ENCODE results near the gene TMUB1. TPM values are rescaled to one million over a fixed set of nuclear protein-coding genes. Genes with fewer than 3 reads are reported as not detected.

The TMUB1 gene
- total and polyA plus RNA-seq, 9 of the 15 experiments (the other 6 are each of a cell fraction or from before 2014, with no cell fraction given): 0.14 to 241 (median 74.1) TPM

DNA sequence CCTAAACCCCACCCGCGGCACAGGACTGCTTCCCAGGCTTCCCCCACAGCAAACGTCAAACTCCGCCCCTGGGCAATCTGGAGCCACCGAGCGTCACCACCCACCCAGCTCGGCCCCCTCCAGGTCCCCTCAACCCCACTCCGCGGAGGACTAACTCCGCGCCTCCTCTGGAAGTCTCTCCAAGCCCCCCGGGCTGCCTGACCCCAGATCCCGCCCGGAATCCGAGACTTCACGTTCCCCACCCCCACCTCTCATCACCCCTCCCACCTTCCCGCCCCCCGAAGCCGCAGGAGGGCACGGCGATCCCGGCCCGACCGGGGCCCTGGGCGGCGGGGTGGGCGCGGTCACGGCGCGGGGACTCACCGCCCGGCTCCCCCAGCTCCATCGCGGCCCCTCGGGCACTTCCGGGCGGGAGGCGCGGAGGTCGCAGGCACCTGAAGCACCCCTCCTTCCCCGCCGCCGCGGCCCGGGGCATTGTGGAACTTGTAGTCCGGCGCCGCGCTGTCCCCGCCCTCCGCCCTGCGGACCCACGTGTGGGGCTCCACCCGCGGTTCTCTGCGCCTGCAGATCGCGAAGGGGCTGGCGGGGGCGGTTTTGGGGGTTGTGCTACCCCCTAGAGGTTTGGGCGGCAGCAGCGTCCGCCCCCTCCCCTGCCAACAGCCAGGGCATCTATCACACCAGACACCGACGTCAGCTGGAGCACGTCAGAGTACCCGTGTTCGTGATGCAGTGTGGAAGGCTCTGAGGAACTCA lies at the start of gene TMUB1 (continued):
- TF ChIP-seq ZNF398 (CRISPR knock-in tag; IDR thresholded peaks at IDR 0.05) (no peak), YY1 (IDR thresholded peaks at IDR 0.05; ENCODE audit: borderline replicate concordance in 1 of 3, control insufficient read depth in 1 of 3, extremely low read depth in 1 of 3, insufficient read depth in 3 of 3, insufficient read length in 1 of 3, insufficient replicate concordance in 2 of 3, low read depth in 1 of 3, low read length in 2 of 3) (peak in 2 of 3 experiments; percentile 56 to 67), ZNF639 (CRISPR knock-in tag; conservative IDR thresholded peaks at IDR 0.05 in 1 of 2, IDR thresholded peaks at IDR 0.05 in 1 of 2) (peak in 1 of 2 experiments; percentile 85; a peak in 2 of 4 replicates), FIP1L1 (IDR thresholded peaks at IDR 0.05; ENCODE audit: low read depth, low read length, poor library complexity, severe bottlenecking) (peak; percentile 80), GMEB1 (CRISPR knock-in tag; IDR thresholded peaks at IDR 0.05) (peak; percentile 72)
- TF ChIP-seq, protein P1, sequence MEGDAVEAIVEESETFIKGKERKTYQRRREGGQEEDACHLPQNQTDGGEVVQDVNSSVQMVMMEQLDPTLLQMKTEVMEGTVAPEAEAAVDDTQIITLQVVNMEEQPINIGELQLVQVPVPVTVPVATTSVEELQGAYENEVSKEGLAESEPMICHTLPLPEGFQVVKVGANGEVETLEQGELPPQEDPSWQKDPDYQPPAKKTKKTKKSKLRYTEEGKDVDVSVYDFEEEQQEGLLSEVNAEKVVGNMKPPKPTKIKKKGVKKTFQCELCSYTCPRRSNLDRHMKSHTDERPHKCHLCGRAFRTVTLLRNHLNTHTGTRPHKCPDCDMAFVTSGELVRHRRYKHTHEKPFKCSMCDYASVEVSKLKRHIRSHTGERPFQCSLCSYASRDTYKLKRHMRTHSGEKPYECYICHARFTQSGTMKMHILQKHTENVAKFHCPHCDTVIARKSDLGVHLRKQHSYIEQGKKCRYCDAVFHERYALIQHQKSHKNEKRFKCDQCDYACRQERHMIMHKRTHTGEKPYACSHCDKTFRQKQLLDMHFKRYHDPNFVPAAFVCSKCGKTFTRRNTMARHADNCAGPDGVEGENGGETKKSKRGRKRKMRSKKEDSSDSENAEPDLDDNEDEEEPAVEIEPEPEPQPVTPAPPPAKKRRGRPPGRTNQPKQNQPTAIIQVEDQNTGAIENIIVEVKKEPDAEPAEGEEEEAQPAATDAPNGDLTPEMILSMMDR (IDR thresholded peaks at IDR 0.05 in 2 of 3, conservative IDR thresholded peaks at IDR 0.05 in 1 of 3; ENCODE audit: insufficient read depth in 2 of 3, low read depth in 1 of 3, low read length in 3 of 3): peak in 1 of 3 experiments; percentile 11; a peak in 1 of 6 replicates
- TF ChIP-seq, protein P2, sequence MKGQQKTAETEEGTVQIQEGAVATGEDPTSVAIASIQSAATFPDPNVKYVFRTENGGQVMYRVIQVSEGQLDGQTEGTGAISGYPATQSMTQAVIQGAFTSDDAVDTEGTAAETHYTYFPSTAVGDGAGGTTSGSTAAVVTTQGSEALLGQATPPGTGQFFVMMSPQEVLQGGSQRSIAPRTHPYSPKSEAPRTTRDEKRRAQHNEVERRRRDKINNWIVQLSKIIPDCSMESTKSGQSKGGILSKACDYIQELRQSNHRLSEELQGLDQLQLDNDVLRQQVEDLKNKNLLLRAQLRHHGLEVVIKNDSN (CRISPR knock-in tag; IDR thresholded peaks at IDR 0.05): peak; percentile 76
- TF ChIP-seq, protein P3, sequence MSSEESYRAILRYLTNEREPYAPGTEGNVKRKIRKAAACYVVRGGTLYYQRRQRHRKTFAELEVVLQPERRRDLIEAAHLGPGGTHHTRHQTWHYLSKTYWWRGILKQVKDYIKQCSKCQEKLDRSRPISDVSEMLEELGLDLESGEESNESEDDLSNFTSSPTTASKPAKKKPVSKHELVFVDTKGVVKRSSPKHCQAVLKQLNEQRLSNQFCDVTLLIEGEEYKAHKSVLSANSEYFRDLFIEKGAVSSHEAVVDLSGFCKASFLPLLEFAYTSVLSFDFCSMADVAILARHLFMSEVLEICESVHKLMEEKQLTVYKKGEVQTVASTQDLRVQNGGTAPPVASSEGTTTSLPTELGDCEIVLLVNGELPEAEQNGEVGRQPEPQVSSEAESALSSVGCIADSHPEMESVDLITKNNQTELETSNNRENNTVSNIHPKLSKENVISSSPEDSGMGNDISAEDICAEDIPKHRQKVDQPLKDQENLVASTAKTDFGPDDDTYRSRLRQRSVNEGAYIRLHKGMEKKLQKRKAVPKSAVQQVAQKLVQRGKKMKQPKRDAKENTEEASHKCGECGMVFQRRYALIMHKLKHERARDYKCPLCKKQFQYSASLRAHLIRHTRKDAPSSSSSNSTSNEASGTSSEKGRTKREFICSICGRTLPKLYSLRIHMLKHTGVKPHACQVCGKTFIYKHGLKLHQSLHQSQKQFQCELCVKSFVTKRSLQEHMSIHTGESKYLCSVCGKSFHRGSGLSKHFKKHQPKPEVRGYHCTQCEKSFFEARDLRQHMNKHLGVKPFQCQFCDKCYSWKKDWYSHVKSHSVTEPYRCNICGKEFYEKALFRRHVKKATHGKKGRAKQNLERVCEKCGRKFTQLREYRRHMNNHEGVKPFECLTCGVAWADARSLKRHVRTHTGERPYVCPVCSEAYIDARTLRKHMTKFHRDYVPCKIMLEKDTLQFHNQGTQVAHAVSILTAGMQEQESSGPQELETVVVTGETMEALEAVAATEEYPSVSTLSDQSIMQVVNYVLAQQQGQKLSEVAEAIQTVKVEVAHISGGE (CRISPR knock-in tag; IDR thresholded peaks at IDR 0.05): peak in 1 of 3 experiments; percentile 87; a peak in 2 of 6 replicates

All from K562 (cell line).